Transverse colon (tissue), 3 donors: ENCODE measurements around the gene DNAJC1.

Source experiments
- EP300 ChIP-seq: sonication (generic); formaldehyde crosslinking; IDR thresholded peaks from one replicate; pipeline ENCODE4 v1.6.1; 2017; ENCODE audit warnings: antibody characterized with exemption, low read depth
- TF ChIP-seq, protein P1 (sequence below), 5 experiments: fragments of 200-600 bp in 3 of 5; fragments of 450-650 bp in 2 of 5; sonication (generic) in 3 of 5; IDR thresholded peaks; 1 replicate in 2 of 5; 2 replicates in 3 of 5; pipeline ENCODE4 v1.5.1; 2016 to 2017; ENCODE audit warnings: antibody characterized with exemption in 5 of 5, inconsistent platforms in 3 of 5, mild to moderate bottlenecking in 2 of 5, moderate library complexity in 1 of 5

DNA sequence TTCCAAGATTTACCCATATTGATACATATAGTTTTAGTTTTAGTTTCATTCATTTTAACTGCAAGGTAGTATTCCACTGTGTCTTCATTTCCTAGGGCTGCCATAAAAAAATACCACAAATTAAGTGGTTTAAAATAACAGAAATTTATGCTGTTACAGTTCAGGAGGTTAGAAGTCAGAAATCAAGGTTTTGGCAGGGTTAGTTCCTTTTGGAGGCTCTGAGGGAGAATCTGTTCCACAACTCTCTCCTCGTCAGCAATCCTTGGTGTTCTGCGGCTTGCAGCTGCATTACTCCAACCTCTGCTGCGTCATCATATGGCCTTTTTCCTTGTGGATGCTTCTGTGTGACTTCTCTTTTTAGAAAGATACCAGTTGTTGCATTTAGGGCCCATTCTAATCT lies 176.2 kb downstream of the DNAJC1 start:
- TF ChIP-seq, protein P1, sequence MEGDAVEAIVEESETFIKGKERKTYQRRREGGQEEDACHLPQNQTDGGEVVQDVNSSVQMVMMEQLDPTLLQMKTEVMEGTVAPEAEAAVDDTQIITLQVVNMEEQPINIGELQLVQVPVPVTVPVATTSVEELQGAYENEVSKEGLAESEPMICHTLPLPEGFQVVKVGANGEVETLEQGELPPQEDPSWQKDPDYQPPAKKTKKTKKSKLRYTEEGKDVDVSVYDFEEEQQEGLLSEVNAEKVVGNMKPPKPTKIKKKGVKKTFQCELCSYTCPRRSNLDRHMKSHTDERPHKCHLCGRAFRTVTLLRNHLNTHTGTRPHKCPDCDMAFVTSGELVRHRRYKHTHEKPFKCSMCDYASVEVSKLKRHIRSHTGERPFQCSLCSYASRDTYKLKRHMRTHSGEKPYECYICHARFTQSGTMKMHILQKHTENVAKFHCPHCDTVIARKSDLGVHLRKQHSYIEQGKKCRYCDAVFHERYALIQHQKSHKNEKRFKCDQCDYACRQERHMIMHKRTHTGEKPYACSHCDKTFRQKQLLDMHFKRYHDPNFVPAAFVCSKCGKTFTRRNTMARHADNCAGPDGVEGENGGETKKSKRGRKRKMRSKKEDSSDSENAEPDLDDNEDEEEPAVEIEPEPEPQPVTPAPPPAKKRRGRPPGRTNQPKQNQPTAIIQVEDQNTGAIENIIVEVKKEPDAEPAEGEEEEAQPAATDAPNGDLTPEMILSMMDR (IDR thresholded peaks at IDR 0.05), result no peak
- TF ChIP-seq EP300, result no peak
